ENCODE results near the gene COL5A2. TPM values are rescaled to one million over a fixed set of nuclear protein-coding genes. Genes with fewer than 3 reads are reported as not detected.

Gene COL5A2
- total and polyA plus RNA-seq, 2 experiments from 2014 or later: 252 to 974 TPM

DNA sequence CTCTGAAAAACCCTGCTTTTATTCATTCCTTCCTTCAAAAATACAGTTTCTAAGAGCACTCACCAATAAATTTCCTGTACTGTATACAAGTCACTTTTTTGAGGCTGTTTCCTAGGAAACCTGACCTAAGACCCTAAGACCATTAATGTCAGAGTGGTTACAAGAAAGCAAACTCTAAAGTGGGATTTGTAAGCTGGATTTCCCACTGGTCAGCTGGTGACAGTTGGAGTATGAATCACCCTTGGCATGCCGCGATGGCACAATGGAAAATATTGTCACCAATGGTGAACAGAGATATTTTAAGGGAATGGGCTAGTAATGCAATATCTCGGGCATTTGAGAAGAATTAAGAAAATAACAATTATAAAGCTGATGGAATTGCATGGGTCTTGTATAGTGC, 103.4 kb downstream of the COL5A2 start:
- Histone ChIP-seq H3K9ac (no peak overlapping the region), H3K9me3 (ENCODE audit: low read depth) (no peaks in the 10 kb centered on the region), H3K4me2 (ENCODE audit: unreplicated experiment) (no peak overlapping the region), H3F3A (ENCODE audit: insufficient read depth) (peaks cover 45% of the 10 kb centered on the region), H3K27ac (no peak overlapping the region), H3K36me3 (ENCODE audit: low read depth) (peaks cover 99% of the 10 kb centered on the region), H3K27me3 (replicated peaks; ENCODE audit: insufficient read depth) (no peaks in the 10 kb centered on the region), H3K9me2 (ENCODE audit: insufficient read depth) (no peaks in the 10 kb centered on the region), H3K79me2 (ENCODE audit: insufficient read depth) (peaks cover 20% of the 10 kb centered on the region), H2AFZ (no peak overlapping the region), H3K4me1 (ENCODE audit: insufficient read depth) (peaks cover 5% of the 10 kb centered on the region; the same call in 1 of the 2 replicates), H4K20me1 (ENCODE audit: insufficient read depth) (no peaks in the 10 kb centered on the region), H3K4me3 (no peak overlapping the region)
- 58 to 60% methylated on average over 3 of the region's 3 CpGs for WGBS, 2 experiments (ENCODE audit: low coverage in 1 of 2, low lambda C conversion rate in 2 of 2, missing lambda C conversion rate in 2 of 2)
- in situ Hi-C loops (cut with MboI): no loop called here
- TF ChIP-seq EZH2phosphoT487 (IDR thresholded peaks at IDR 0.05; ENCODE audit: insufficient read depth, low read depth) (no peak), EZH2 (IDR thresholded peaks at IDR 0.05; ENCODE audit: insufficient read depth, poor library complexity, severe bottlenecking) (no peak)
- no peak for DNase-seq

DNA sequence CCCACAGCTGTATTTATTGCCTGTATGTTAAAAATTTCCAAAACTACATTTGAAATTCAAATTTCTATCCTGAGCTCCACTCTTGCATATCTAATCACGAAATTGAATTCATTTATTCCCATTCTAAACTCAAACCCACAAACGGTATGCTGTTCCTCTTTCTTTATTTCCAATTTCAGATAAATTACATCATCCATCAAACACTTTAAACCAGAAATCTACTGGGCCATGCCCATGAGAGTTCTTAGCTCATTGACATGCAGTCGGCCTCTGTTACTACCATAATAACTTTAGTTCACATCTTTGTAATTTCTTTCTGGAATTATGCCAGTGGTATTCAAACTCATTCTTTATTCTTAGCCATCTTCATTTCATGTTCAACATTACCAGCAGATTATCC, 105.1 kb downstream of the COL5A2 start:
- peaks cover 41% of the 10 kb centered on the region for H3F3A ChIP-seq (ENCODE audit: insufficient read depth)
- peaks cover 30% of the 10 kb centered on the region for H3K79me2 ChIP-seq (ENCODE audit: insufficient read depth)
- no peak overlapping the region for H3K27ac ChIP-seq
- no peak overlapping the region for H3K9ac ChIP-seq
- H3K4me2 ChIP-seq (ENCODE audit: unreplicated experiment): no peak overlapping the region
- WGBS, 2 experiments (ENCODE audit: low coverage in 1 of 2, low lambda C conversion rate in 2 of 2, missing lambda C conversion rate in 2 of 2): 64 to 73% methylated on average over 3 of the region's 3 CpGs
- H3K4me1 ChIP-seq (ENCODE audit: insufficient read depth): peaks cover 5% of the 10 kb centered on the region; the same call in 1 of the 2 replicates
- H3K36me3 ChIP-seq (ENCODE audit: low read depth): peaks cover 99% of the 10 kb centered on the region
- no peaks in the 10 kb centered on the region for H3K9me2 ChIP-seq (ENCODE audit: insufficient read depth)
- H2AFZ ChIP-seq: no peak overlapping the region
- H4K20me1 ChIP-seq (ENCODE audit: insufficient read depth): no peaks in the 10 kb centered on the region
- TF ChIP-seq EZH2phosphoT487 (IDR thresholded peaks at IDR 0.05; ENCODE audit: insufficient read depth, low read depth) (no peak), EZH2 (IDR thresholded peaks at IDR 0.05; ENCODE audit: insufficient read depth, poor library complexity, severe bottlenecking) (no peak)
- H3K27me3 ChIP-seq (replicated peaks; ENCODE audit: insufficient read depth): no peaks in the 10 kb centered on the region
- H3K4me3 ChIP-seq: no peak overlapping the region
- in situ Hi-C loops (cut with MboI): no loop called here
- no peaks in the 10 kb centered on the region for H3K9me3 ChIP-seq (ENCODE audit: low read depth)
- DNase-seq: no peak

DNA sequence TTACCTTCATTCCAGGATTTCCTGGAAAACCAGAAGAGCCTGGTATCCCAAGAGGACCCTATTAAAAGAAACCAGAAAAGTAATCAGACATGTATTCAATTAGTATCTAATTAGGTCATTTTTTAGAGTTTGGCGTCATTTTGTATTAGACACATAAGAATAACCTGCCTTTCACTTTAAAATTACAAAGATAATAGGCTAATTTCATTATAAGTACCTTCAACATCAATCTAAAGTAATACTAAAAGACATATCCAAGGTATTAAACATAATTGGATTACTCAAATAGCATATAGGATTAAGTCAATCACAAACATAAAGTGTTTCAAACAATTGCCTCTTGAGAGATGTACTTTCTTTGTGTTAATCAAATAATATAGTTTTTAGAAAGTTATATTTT, 107.5 kb downstream of the COL5A2 start:
- Histone ChIP-seq H3K4me1 (ENCODE audit: insufficient read depth) (peaks cover 5% of the 10 kb centered on the region; the same call in 1 of the 2 replicates), H3K4me2 (ENCODE audit: unreplicated experiment) (no peak overlapping the region), H4K20me1 (ENCODE audit: insufficient read depth) (no peaks in the 10 kb centered on the region), H3K9me2 (ENCODE audit: insufficient read depth) (no peaks in the 10 kb centered on the region), H3K4me3 (no peak overlapping the region), H3K36me3 (ENCODE audit: low read depth) (peaks cover 96% of the 10 kb centered on the region), H3K9ac (no peak overlapping the region), H2AFZ (no peak overlapping the region), H3F3A (ENCODE audit: insufficient read depth) (peaks cover 40% of the 10 kb centered on the region), H3K9me3 (ENCODE audit: low read depth) (no peaks in the 10 kb centered on the region), H3K27me3 (replicated peaks; ENCODE audit: insufficient read depth) (no peaks in the 10 kb centered on the region), H3K79me2 (ENCODE audit: insufficient read depth) (peaks cover 25% of the 10 kb centered on the region), H3K27ac (no peak overlapping the region)
- no peak for DNase-seq
- TF ChIP-seq EZH2 (IDR thresholded peaks at IDR 0.05; ENCODE audit: insufficient read depth, poor library complexity, severe bottlenecking) (no peak), EZH2phosphoT487 (IDR thresholded peaks at IDR 0.05; ENCODE audit: insufficient read depth, low read depth) (no peak)
- WGBS, 2 experiments (ENCODE audit: low coverage in 1 of 2, low lambda C conversion rate in 2 of 2, missing lambda C conversion rate in 2 of 2): 94% methylated on average over 1 of the region's 1 CpG
- in situ Hi-C loops (cut with MboI): no loop called here

DNA sequence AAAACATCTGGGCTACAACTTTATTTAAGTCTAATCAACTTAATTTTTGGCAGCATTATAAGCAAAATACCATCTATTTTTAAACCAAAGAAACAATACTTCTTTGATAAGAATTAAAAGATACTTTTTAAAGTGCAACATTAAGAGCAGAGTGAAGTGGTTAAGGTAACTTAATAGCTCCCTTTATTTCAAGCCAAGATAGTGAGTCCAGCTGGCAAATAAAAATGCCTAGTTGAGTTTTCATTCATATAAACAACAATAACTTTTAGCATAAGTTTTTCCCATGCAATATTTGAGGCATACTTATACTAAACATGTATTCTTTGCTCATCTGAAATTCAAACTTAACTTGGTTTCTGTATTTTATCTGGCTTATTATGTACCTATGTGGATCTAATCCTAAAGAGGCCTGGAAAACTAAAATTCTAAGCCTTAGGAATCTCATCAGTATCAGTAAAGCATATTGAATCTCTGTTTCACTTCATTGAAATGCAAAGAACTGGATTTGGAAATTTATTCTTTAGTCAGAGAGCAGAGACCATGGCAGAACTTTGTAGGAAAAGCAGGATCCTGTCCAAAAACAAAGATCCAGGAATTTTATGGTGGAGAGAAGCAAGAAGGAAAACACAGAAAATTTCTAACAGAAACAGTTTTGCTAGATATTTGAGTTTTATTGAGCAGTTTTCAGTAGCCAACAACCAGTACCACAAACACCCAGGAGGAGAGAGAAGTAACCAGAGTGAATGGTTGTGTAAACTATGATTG, 109.5 kb downstream of the COL5A2 start:
- in situ Hi-C loops (cut with MboI): no loop called here
- H3K36me3 ChIP-seq (ENCODE audit: low read depth): peaks cover 94% of the 10 kb centered on the region
- no peak for TF ChIP-seq EZH2 (IDR thresholded peaks at IDR 0.05; ENCODE audit: insufficient read depth, poor library complexity, severe bottlenecking)
- TF ChIP-seq EZH2phosphoT487 (IDR thresholded peaks at IDR 0.05; ENCODE audit: insufficient read depth, low read depth): no peak

More for the DNA sequence above, 109.5 kb downstream of the COL5A2 start:
- no peak overlapping the region for H3K4me3 ChIP-seq
- H3K4me1 ChIP-seq (ENCODE audit: insufficient read depth): peaks cover 16% of the 10 kb centered on the region
- no peak overlapping the region for H3K27ac ChIP-seq
- no peak overlapping the region for H3K4me2 ChIP-seq (ENCODE audit: unreplicated experiment)
- no peaks in the 10 kb centered on the region for H3K9me3 ChIP-seq (ENCODE audit: low read depth)
- H4K20me1 ChIP-seq (ENCODE audit: insufficient read depth): no peaks in the 10 kb centered on the region
- no peaks in the 10 kb centered on the region for H3K9me2 ChIP-seq (ENCODE audit: insufficient read depth)
- no peaks in the 10 kb centered on the region for H3K27me3 ChIP-seq (replicated peaks; ENCODE audit: insufficient read depth)
- no peak for DNase-seq
- peaks cover 43% of the 10 kb centered on the region; the same call in 1 of the 2 replicates for H3F3A ChIP-seq (ENCODE audit: insufficient read depth)
- H2AFZ ChIP-seq: no peak overlapping the region
- no peak overlapping the region for H3K9ac ChIP-seq
- peaks cover 19% of the 10 kb centered on the region for H3K79me2 ChIP-seq (ENCODE audit: insufficient read depth)
